Parathyroid adenoma (tissue), 2 donors: Measurements from ENCODE around the gene ZNF777.

Experiments used
- H2AFZ ChIP-seq: fragments of 300-600 bp; sonication (generic); one replicate; pipeline ENCODE4 v1.7.0; 2017; ENCODE audit warnings: antibody characterized with exemption, mild to moderate bottlenecking
- H3K27ac ChIP-seq: fragments of 300-600 bp; sonication (generic); one replicate; pipeline ENCODE4 v1.7.0; 2017
- H3K27me3 ChIP-seq: fragments of 300-600 bp; sonication (generic); one replicate; pipeline ENCODE4 v1.7.0; 2017; ENCODE audit warnings: low read length; ENCODE audit not compliant: control insufficient read depth, insufficient read depth
- H3K36me3 ChIP-seq: fragments of 300-600 bp; sonication (generic); one replicate; pipeline ENCODE4 v1.7.0; 2017; ENCODE audit warnings: low read length; ENCODE audit not compliant: control insufficient read depth, insufficient read depth
- H3K4me1 ChIP-seq: fragments of 300-600 bp; sonication (generic); one replicate; pipeline ENCODE4 v1.7.0; 2017; ENCODE audit warnings: control low read depth
- H3K4me2 ChIP-seq: fragments of 300-600 bp; sonication (generic); one replicate; pipeline ENCODE4 v1.7.0; 2017; ENCODE audit warnings: low read length
- H3K4me3 ChIP-seq: fragments of 300-600 bp; sonication (generic); one replicate; pipeline ENCODE4 v1.7.0; 2017; ENCODE audit warnings: low read depth, low read length
- H3K79me2 ChIP-seq: fragments of 300-600 bp; sonication (generic); one replicate; pipeline ENCODE4 v1.7.0; 2017; ENCODE audit warnings: control low read depth
- H3K9ac ChIP-seq: fragments of 300-600 bp; sonication (generic); one replicate; pipeline ENCODE4 v1.7.0; 2017; ENCODE audit warnings: mild to moderate bottlenecking
- H3K9me3 ChIP-seq: fragments of 300-600 bp; sonication (generic); one replicate; pipeline ENCODE4 v1.7.0; 2017; ENCODE audit warnings: low read length; ENCODE audit not compliant: control insufficient read depth
- CTCF ChIP-seq: fragments of 300-600 bp; sonication (generic); IDR thresholded peaks from one replicate; pipeline ENCODE4 v1.7.0; 2017; ENCODE audit warnings: antibody characterized with exemption, mild to moderate bottlenecking
- donor health status: primary hyperparathyroidism.

Gene ZNF777

GRCh38 chr7:149440222-149440621, 20.6 kb downstream of the ZNF777 start:
- no peak for TF ChIP-seq CTCF
- Histone ChIP-seq H3K79me2 (peaks cover 4% of the 10 kb centered on the region), H3K36me3 (no peaks in the 10 kb centered on the region)

GRCh38 chr7:149436358-149436757, 24.5 kb downstream of the ZNF777 start:
- no peaks in the 10 kb centered on the region for H3K79me2 ChIP-seq
- H2AFZ ChIP-seq = no peak overlapping the region
- no peaks in the 10 kb centered on the region for H3K36me3 ChIP-seq
- H3K4me2 ChIP-seq = no peak overlapping the region
- no peaks in the 10 kb centered on the region for H3K27me3 ChIP-seq
- no peaks in the 10 kb centered on the region for H3K9me3 ChIP-seq
- H3K9ac ChIP-seq = no peak overlapping the region
- no peak for TF ChIP-seq CTCF
- H3K4me1 ChIP-seq = no peaks in the 10 kb centered on the region
- no peak overlapping the region for H3K4me3 ChIP-seq
- H3K27ac ChIP-seq = no peak overlapping the region

More at GRCh38 chr7:149440222-149440621, 20.6 kb downstream of the ZNF777 start:
- Histone ChIP-seq H3K9me3 (no peaks in the 10 kb centered on the region), H3K27ac (no peak overlapping the region), H3K4me1 (no peaks in the 10 kb centered on the region), H3K4me2 (no peak overlapping the region), H3K4me3 (no peak overlapping the region), H3K27me3 (no peaks in the 10 kb centered on the region), H2AFZ (no peak overlapping the region), H3K9ac (no peak overlapping the region)

- no peaks in the 10 kb centered on the region for H3K4me1 ChIP-seq
- H3K4me3 ChIP-seq = no peak overlapping the region
- no peaks in the 10 kb centered on the region for H3K79me2 ChIP-seq
- no peak for TF ChIP-seq CTCF
- no peak overlapping the region for H3K4me2 ChIP-seq
- H3K9ac ChIP-seq = no peak overlapping the region
- H3K36me3 ChIP-seq = no peaks in the 10 kb centered on the region
- no peaks in the 10 kb centered on the region for H3K27me3 ChIP-seq
- H3K9me3 ChIP-seq = no peaks in the 10 kb centered on the region
- no peak overlapping the region for H2AFZ ChIP-seq
- H3K27ac ChIP-seq = no peak overlapping the region
Measured at GRCh38 chr7:149433124-149433523, 27.7 kb downstream of the ZNF777 start.

GRCh38 chr7:149432121-149432691, 28.7 kb downstream of the ZNF777 start:
- H3K4me1 ChIP-seq = no peaks in the 10 kb centered on the region
- H3K79me2 ChIP-seq = no peaks in the 10 kb centered on the region
- no peaks in the 10 kb centered on the region for H3K9me3 ChIP-seq
- H3K4me3 ChIP-seq = no peak overlapping the region
- no peaks in the 10 kb centered on the region for H3K27me3 ChIP-seq
- TF ChIP-seq CTCF = no peak
- H3K9ac ChIP-seq = no peak overlapping the region
- no peaks in the 10 kb centered on the region for H3K36me3 ChIP-seq
- no peak overlapping the region for H3K4me2 ChIP-seq
- H3K27ac ChIP-seq = no peak overlapping the region
- no peak overlapping the region for H2AFZ ChIP-seq

- no peak overlapping the region for H3K4me3 ChIP-seq
- no peak overlapping the region for H3K4me2 ChIP-seq
- H3K9ac ChIP-seq = no peak overlapping the region
- no peaks in the 10 kb centered on the region for H3K4me1 ChIP-seq
- H3K9me3 ChIP-seq = no peaks in the 10 kb centered on the region
- H3K27ac ChIP-seq = no peak overlapping the region
- no peaks in the 10 kb centered on the region for H3K27me3 ChIP-seq
- H3K36me3 ChIP-seq = no peaks in the 10 kb centered on the region
- H3K79me2 ChIP-seq = no peaks in the 10 kb centered on the region
- H2AFZ ChIP-seq = no peak overlapping the region
- no peak for TF ChIP-seq CTCF
Measured at GRCh38 chr7:149431486-149432120, 29.3 kb downstream of the ZNF777 start.
